K562 (cell line): ENCODE data around the gene NDUFB5. TPM values are rescaled to one million over a fixed set of nuclear protein-coding genes. Genes with fewer than 3 reads are reported as not detected.

ENCODE experiments used
- ATF3 ChIP-seq, 2 experiments: fragments of 450-650 bp in 1 of 2; sonication (generic) in 1 of 2; formaldehyde crosslinking in 1 of 2; IDR thresholded peaks in 1 of 2; conservative IDR thresholded peaks in 1 of 2; 2 replicates each; pipeline versions ENCODE4 v1.6.1 to v1.8.1; 2016 to 2023; ENCODE audit warnings: mild to moderate bottlenecking in 2 of 2, moderate library complexity in 2 of 2, inconsistent platforms in 1 of 2, missing genetic modification reagents in 1 of 2
- CTCF ChIP-seq, 3 experiments: IDR thresholded peaks in 2 of 3; conservative IDR thresholded peaks in 1 of 3; 2 replicates each; pipeline ENCODE4 v1.5.1; 2011 to 2012; ENCODE audit warnings: low read length in 3 of 3, mild to moderate bottlenecking in 3 of 3, control low read depth in 2 of 3, improper control_type of control experiment in 1 of 3, inconsistent platforms in 1 of 3, low read depth in 1 of 3, mixed read lengths in 1 of 3, moderate library complexity in 1 of 3; ENCODE audit not compliant: insufficient read depth in 2 of 3
- FOXK2 ChIP-seq, 2 experiments: fragments of 450-650 bp; IDR thresholded peaks in 1 of 2; conservative IDR thresholded peaks in 1 of 2; 2 replicates each; pipeline ENCODE4 v1.6.1; 2016; ENCODE audit warnings: low read depth in 2 of 2, mild to moderate bottlenecking in 1 of 2
- HSF4 ChIP-seq: fragments of 250-450 bp; sonication (Bioruptor Pico); IDR thresholded peaks from 2 replicates; pipeline ENCODE4 v2.1.2; 2022; ENCODE audit warnings: mild to moderate bottlenecking, moderate library complexity, borderline replicate concordance
- KDM5B ChIP-seq: fragments of 200-600 bp; sonication (generic); IDR thresholded peaks from 2 replicates; pipeline ENCODE4 v1.6.1; 2012; ENCODE audit warnings: low read depth, mild to moderate bottlenecking, moderate library complexity, low read length, control low read depth, inconsistent platforms; ENCODE audit not compliant: insufficient replicate concordance
- MAZ ChIP-seq, 2 experiments: fragments of 450-650 bp in 1 of 2; sonication (generic) in 1 of 2; formaldehyde crosslinking; IDR thresholded peaks in 1 of 2; conservative IDR thresholded peaks in 1 of 2; 2 replicates each; pipeline versions ENCODE4 v1.4.0 to v1.5.0; 2020; ENCODE audit warnings: mild to moderate bottlenecking in 1 of 2, missing genetic modification reagents in 1 of 2
- RAD21 ChIP-seq, 2 experiments: fragments of 250-450 bp in 1 of 2; fragments of 450-650 bp in 1 of 2; sonication (Bioruptor Pico) in 1 of 2; formaldehyde crosslinking in 1 of 2; IDR thresholded peaks in 1 of 2; conservative IDR thresholded peaks in 1 of 2; 2 replicates each; pipeline versions ENCODE4 v1.4.0 to v1.8.0; 2020 to 2022; ENCODE audit warnings: mild to moderate bottlenecking in 2 of 2, moderate library complexity in 1 of 2
- RCOR1 ChIP-seq, 2 experiments: IDR thresholded peaks; 2 replicates each; pipeline ENCODE4 v1.6.1; 2012; ENCODE audit warnings: low read depth in 2 of 2, low read length in 2 of 2, borderline replicate concordance in 1 of 2, improper control_type of control experiment in 1 of 2
- SMC3 ChIP-seq: conservative IDR thresholded peaks from 2 replicates; pipeline ENCODE4 v1.6.1; 2011; ENCODE audit warnings: low read depth, low read length, improper control_type of control experiment; ENCODE audit not compliant: insufficient read depth
- ZNF24 ChIP-seq: fragments of 450-650 bp; IDR thresholded peaks from 2 replicates; pipeline ENCODE4 v1.6.1; 2016
- polyA plus RNA-seq, 8 experiments: library from polyadenylated mRNA; depleted of rRNA in 4 of 8; stranded (reverse) in 5 of 8; unstranded in 3 of 8; fragments of >200 nt; fragmentation: Nextera tagmentation in 2 of 8; fragmentation: Illumina TruSeq in 1 of 8; extraction: Ambion mirVana in 2 of 8; extraction: Trizol in 1 of 8; gene quantifications; 2 replicates each; pipeline versions ENCODE4 v1.2.1 to v1.2.3, GENCODE V29; 2011 to 2014; ENCODE audit warnings: inconsistent platforms in 1 of 8, missing spikeins in 1 of 8
- total RNA-seq, 7 experiments: library from RNA; depleted of rRNA in 6 of 7; stranded (reverse); fragments of >200 nt in 6 of 7; fragmentation: Illumina TruSeq in 2 of 7; extraction: Trizol in 2 of 7; gene quantifications; 2 replicates each; pipeline versions ENCODE4 v1.2.1 to v1.2.3, GENCODE V29; 2011 to 2021; ENCODE audit warnings: low replicate concordance in 1 of 7

The NDUFB5 gene
- total and polyA plus RNA-seq, 9 of the 15 experiments (the other 6 are each of a cell fraction or from before 2014, with no cell fraction given): 128 to 466 (median 176) TPM

GRCh38 chr3:179558742-179559364, 45.7 kb upstream of the NDUFB5 start (continued):
- peak; percentile 79 to 93 (median 86) for TF ChIP-seq CTCF (IDR thresholded peaks at IDR 0.05 in 2 of 3, conservative IDR thresholded peaks at IDR 0.05 in 1 of 3; ENCODE audit: insufficient read depth in 2 of 3, low read depth in 1 of 3, low read length in 3 of 3)
- TF ChIP-seq FOXK2 (conservative IDR thresholded peaks at IDR 0.05 in 1 of 2, IDR thresholded peaks at IDR 0.05 in 1 of 2; ENCODE audit: low read depth in 2 of 2): 0 out of 4 replicates have a peak, but pooled peaks of 1 of the 2 experiments have one; percentile 28
- TF ChIP-seq RCOR1 (IDR thresholded peaks at IDR 0.05; ENCODE audit: borderline replicate concordance in 1 of 2, low read depth in 2 of 2, low read length in 2 of 2): peak in 1 of 2 experiments; percentile 48; a peak in 1 of 4 replicates
- 0 out of 2 replicates have a peak, but pooled peaks have one; percentile 23 for TF ChIP-seq ZNF24
- TF ChIP-seq ATF3 (IDR thresholded peaks at IDR 0.05): no peak
- TF ChIP-seq ATF3 (CRISPR knock-in tag; conservative IDR thresholded peaks at IDR 0.05): no peak
- TF ChIP-seq HSF4 (CRISPR knock-in tag): no peak
- no peak for TF ChIP-seq KDM5B
- TF ChIP-seq MAZ (CRISPR knock-in tag; conservative IDR thresholded peaks at IDR 0.05 in 1 of 2, IDR thresholded peaks at IDR 0.05 in 1 of 2): 0 out of 4 replicates have a peak, but pooled peaks of 1 of the 2 experiments have one; percentile 38
- TF ChIP-seq SMC3: peak; percentile 83
- TF ChIP-seq RAD21 (CRISPR knock-in tag; conservative IDR thresholded peaks at IDR 0.05 in 1 of 2, IDR thresholded peaks at IDR 0.05 in 1 of 2): peak; percentile 90 to 92
